ENCODE results near the gene ERBB3.
A peak's percentile ranks its signal among the peaks of the same experiment; 100 is the strongest.

The ERBB3 gene

GRCh38 chr12:56128670-56129205 lies 48.8 kb downstream of the ERBB3 start:
- Histone ChIP-seq H3K4me1 (ENCODE audit: control insufficient read depth in 5 of 5, insufficient read depth in 5 of 5, low read length in 5 of 5) (peaks cover 18 to 68% (median 59%) of the 10 kb centered on the region in 5 donors), H3K36me3 (ENCODE audit: control insufficient read depth in 5 of 5, insufficient read depth in 5 of 5, low read length in 5 of 5) (peaks cover 6 to 38% (median 34%) of the 10 kb centered on the region in 5 donors), H3K27ac (ENCODE audit: low read depth, low read length) (peak overlapping the region; percentile 95), H3K9me3 (ENCODE audit: control insufficient read depth in 5 of 5, low read length in 5 of 5) (no peaks in the 10 kb centered on the region), H3K9ac (ENCODE audit: low read length in 5 of 5) (peak overlapping the region; percentile 73 to 92 (median 84)), H3K4me3 (ENCODE audit: low read depth in 1 of 5, low read length in 5 of 5) (peak overlapping the region; percentile 90 to 98 (median 93)), H3K27me3 (ENCODE audit: control insufficient read depth in 5 of 5, insufficient read depth in 4 of 5, low read length in 5 of 5) (no peaks in the 10 kb centered on the region)

DNA sequence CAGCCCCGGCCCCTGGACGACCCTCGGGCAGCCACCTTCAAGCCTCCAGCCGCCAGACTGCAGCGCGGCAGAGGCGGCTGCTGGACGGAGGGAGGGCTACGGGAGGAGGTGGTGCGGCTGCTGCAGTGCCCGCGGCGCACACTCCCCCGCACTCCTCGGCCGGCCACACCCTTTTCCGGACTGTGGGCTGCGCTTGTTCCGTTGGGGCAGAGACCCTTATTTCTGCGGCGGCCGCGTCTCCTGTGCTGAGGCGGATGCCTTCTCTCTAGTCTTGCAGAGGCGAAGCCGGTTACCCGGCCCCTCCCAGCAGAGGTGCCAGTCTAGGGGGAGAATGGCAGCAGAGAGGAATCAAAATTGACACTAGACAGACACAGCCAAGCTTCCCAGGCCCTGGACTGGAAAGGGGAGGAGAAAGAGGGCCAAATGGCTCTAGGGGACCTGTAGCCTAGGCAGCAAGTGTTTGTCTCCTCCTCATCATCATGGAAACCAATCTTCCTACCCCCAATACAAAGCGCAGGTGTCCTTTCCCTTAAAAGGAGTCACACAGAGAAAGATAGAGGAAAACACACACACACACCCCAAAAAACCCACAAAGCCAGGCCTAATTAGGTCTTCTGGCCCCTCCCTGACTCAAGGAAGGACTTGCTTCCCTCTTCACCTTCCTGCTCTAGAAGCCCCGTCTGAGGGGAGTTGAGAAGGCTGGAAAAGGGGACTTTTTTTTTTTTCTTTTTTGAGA lies 49.4 kb downstream of the ERBB3 start:
- peaks cover 18 to 68% (median 58%) of the 10 kb centered on the region in 5 donors for H3K4me1 ChIP-seq (ENCODE audit: control insufficient read depth in 5 of 5, insufficient read depth in 5 of 5, low read length in 5 of 5)
- H3K9me3 ChIP-seq (ENCODE audit: control insufficient read depth in 5 of 5, low read length in 5 of 5): no peaks in the 10 kb centered on the region
- peak overlapping the region; percentile 73 to 92 (median 84) for H3K9ac ChIP-seq (ENCODE audit: low read length in 5 of 5)
- H3K27me3 ChIP-seq (ENCODE audit: control insufficient read depth in 5 of 5, insufficient read depth in 4 of 5, low read length in 5 of 5): no peaks in the 10 kb centered on the region
- peak overlapping the region; percentile 90 to 98 (median 93) for H3K4me3 ChIP-seq (ENCODE audit: low read depth in 1 of 5, low read length in 5 of 5)
- H3K27ac ChIP-seq (ENCODE audit: low read depth, low read length): peak overlapping the region; percentile 95
- H3K36me3 ChIP-seq (ENCODE audit: control insufficient read depth in 5 of 5, insufficient read depth in 5 of 5, low read length in 5 of 5): peaks cover 6 to 41% (median 40%) of the 10 kb centered on the region in 5 donors

- H3K9me3 ChIP-seq (ENCODE audit: control insufficient read depth in 5 of 5, low read length in 5 of 5): no peaks in the 10 kb centered on the region
- H3K9ac ChIP-seq (ENCODE audit: low read length in 5 of 5): peak overlapping the region in 4 of 5 donors; percentile 50 to 87 (median 84)
- peak overlapping the region; percentile 95 for H3K27ac ChIP-seq (ENCODE audit: low read depth, low read length)
- H3K27me3 ChIP-seq (ENCODE audit: control insufficient read depth in 5 of 5, insufficient read depth in 4 of 5, low read length in 5 of 5): no peaks in the 10 kb centered on the region
- peak overlapping the region; percentile 90 to 97 (median 93) for H3K4me3 ChIP-seq (ENCODE audit: low read depth in 1 of 5, low read length in 5 of 5)
- peaks cover 18 to 62% (median 52%) of the 10 kb centered on the region in 5 donors for H3K4me1 ChIP-seq (ENCODE audit: control insufficient read depth in 5 of 5, insufficient read depth in 5 of 5, low read length in 5 of 5)
- peaks cover 6 to 48% (median 46%) of the 10 kb centered on the region in 5 donors for H3K36me3 ChIP-seq (ENCODE audit: control insufficient read depth in 5 of 5, insufficient read depth in 5 of 5, low read length in 5 of 5)
These were observed 50.1 kb downstream of the ERBB3 start for GRCh38 chr12:56129942-56130495.

DNA sequence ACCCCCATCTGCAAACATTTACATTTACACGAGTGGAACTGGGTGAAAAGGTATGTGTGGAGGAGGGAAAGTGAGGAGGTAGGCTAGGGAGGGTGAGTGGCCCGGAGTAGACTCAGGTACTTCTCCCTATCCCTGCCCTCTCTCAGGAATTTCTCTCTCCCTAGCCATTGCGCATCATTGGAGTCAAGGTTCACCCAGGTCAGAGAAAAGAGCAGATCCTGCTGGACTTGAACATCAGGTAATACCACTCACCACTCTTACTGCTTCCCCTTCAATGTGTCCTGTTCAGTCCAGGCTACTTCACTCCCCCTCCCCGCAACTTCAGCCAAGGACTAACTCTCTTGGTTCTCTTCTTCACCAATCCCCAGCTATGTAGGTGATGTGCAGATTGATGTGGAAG lies 50.9 kb downstream of the ERBB3 start:
- H3K36me3 ChIP-seq (ENCODE audit: control insufficient read depth in 5 of 5, insufficient read depth in 5 of 5, low read length in 5 of 5): peaks cover 6 to 55% (median 53%) of the 10 kb centered on the region in 5 donors
- no peak overlapping the region for H3K4me3 ChIP-seq (ENCODE audit: low read depth in 1 of 5, low read length in 5 of 5)
- H3K9ac ChIP-seq (ENCODE audit: low read length in 5 of 5): peak overlapping the region in 2 of 5 donors; percentile 12 to 50
- H3K27me3 ChIP-seq (ENCODE audit: control insufficient read depth in 5 of 5, insufficient read depth in 4 of 5, low read length in 5 of 5): no peaks in the 10 kb centered on the region
- no peaks in the 10 kb centered on the region for H3K9me3 ChIP-seq (ENCODE audit: control insufficient read depth in 5 of 5, low read length in 5 of 5)
- peaks cover 18 to 53% (median 43%) of the 10 kb centered on the region in 5 donors for H3K4me1 ChIP-seq (ENCODE audit: control insufficient read depth in 5 of 5, insufficient read depth in 5 of 5, low read length in 5 of 5)
- H3K27ac ChIP-seq (ENCODE audit: low read depth, low read length): peak overlapping the region; percentile 95

DNA sequence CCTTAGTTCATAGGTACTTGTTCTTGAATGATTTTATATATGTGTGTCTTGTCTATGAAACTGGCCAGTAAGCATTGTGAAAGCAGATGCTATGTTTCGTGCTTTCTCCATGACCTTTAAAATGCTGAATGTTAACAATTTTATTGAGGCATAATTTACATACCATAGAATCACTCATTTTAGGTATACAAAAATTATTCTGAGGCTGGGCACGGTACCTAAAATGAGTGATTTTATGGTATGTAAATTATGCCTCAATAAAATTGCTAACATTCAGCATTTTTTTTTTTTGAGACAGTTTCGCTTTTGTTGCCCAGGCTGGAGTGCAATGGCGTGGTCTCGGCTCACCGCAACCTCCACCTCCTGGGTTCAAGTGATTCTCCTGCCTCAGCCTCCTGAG lies 54.9 kb downstream of the ERBB3 start:
- Histone ChIP-seq H3K4me1 (ENCODE audit: control insufficient read depth in 5 of 5, insufficient read depth in 5 of 5, low read length in 5 of 5) (peaks cover 2 to 16% (median 10%) of the 10 kb centered on the region in 5 donors), H3K9ac (ENCODE audit: low read length in 5 of 5) (no peak overlapping the region), H3K27me3 (ENCODE audit: control insufficient read depth in 5 of 5, insufficient read depth in 4 of 5, low read length in 5 of 5) (no peaks in the 10 kb centered on the region), H3K4me3 (ENCODE audit: low read depth in 1 of 5, low read length in 5 of 5) (no peak overlapping the region), H3K27ac (ENCODE audit: low read depth, low read length) (no peak overlapping the region), H3K36me3 (ENCODE audit: control insufficient read depth in 5 of 5, insufficient read depth in 5 of 5, low read length in 5 of 5) (peaks cover 15 to 94% (median 87%) of the 10 kb centered on the region in 5 donors), H3K9me3 (ENCODE audit: control insufficient read depth in 5 of 5, low read length in 5 of 5) (no peaks in the 10 kb centered on the region)

- no peak overlapping the region for H3K9ac ChIP-seq (ENCODE audit: low read length in 5 of 5)
- H3K4me3 ChIP-seq (ENCODE audit: low read depth in 1 of 5, low read length in 5 of 5): no peak overlapping the region
- H3K36me3 ChIP-seq (ENCODE audit: control insufficient read depth in 5 of 5, insufficient read depth in 5 of 5, low read length in 5 of 5): peaks cover 12 to 96% (median 83%) of the 10 kb centered on the region in 5 donors
- no peaks in the 10 kb centered on the region for H3K9me3 ChIP-seq (ENCODE audit: control insufficient read depth in 5 of 5, low read length in 5 of 5)
- no peaks in the 10 kb centered on the region for H3K27me3 ChIP-seq (ENCODE audit: control insufficient read depth in 5 of 5, insufficient read depth in 4 of 5, low read length in 5 of 5)
- peaks cover 0 to 12% (median 9%) of the 10 kb centered on the region in 5 donors for H3K4me1 ChIP-seq (ENCODE audit: control insufficient read depth in 5 of 5, insufficient read depth in 5 of 5, low read length in 5 of 5)
- no peak overlapping the region for H3K27ac ChIP-seq (ENCODE audit: low read depth, low read length)
These were observed 58.0 kb downstream of the ERBB3 start for GRCh38 chr12:56137853-56138571.

GRCh38 chr12:56141946-56142784 lies 62.2 kb downstream of the ERBB3 start:
- peaks cover 11 to 80% (median 69%) of the 10 kb centered on the region in 5 donors for H3K36me3 ChIP-seq (ENCODE audit: control insufficient read depth in 5 of 5, insufficient read depth in 5 of 5, low read length in 5 of 5)
- H3K27me3 ChIP-seq (ENCODE audit: control insufficient read depth in 5 of 5, insufficient read depth in 4 of 5, low read length in 5 of 5): no peaks in the 10 kb centered on the region
- H3K4me3 ChIP-seq (ENCODE audit: low read depth in 1 of 5, low read length in 5 of 5): no peak overlapping the region
- H3K9me3 ChIP-seq (ENCODE audit: control insufficient read depth in 5 of 5, low read length in 5 of 5): no peaks in the 10 kb centered on the region
- peak overlapping the region; percentile 61 for H3K27ac ChIP-seq (ENCODE audit: low read depth, low read length)
- peak overlapping the region in 1 of 5 donors; percentile 24 for H3K9ac ChIP-seq (ENCODE audit: low read length in 5 of 5)
- peaks cover 9 to 47% (median 46%) of the 10 kb centered on the region in 5 donors for H3K4me1 ChIP-seq (ENCODE audit: control insufficient read depth in 5 of 5, insufficient read depth in 5 of 5, low read length in 5 of 5)

DNA sequence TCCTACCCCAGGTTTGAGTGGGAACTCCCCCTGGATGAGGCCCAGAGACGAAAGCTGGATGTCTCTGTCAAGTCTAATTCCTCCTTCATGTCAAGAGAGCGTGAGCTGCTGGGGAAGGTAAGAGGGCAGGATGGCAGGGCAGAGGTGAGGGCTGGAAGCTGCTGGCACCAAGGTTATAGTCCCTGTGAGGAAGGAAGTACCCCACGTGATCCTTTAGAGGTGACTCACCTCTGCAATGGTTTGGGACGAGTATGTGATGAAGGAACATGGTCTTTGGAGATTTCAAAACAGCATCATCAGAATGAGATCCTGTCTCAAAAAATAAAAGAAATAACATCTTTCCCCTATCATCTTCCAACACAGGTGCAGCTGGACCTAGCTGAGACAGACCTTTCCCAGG lies 63.3 kb downstream of the ERBB3 start:
- Histone ChIP-seq H3K27ac (ENCODE audit: low read depth, low read length) (peak overlapping the region; percentile 61), H3K4me3 (ENCODE audit: low read depth in 1 of 5, low read length in 5 of 5) (no peak overlapping the region), H3K9ac (ENCODE audit: low read length in 5 of 5) (no peak overlapping the region), H3K36me3 (ENCODE audit: control insufficient read depth in 5 of 5, insufficient read depth in 5 of 5, low read length in 5 of 5) (peaks cover 7 to 70% (median 58%) of the 10 kb centered on the region in 5 donors), H3K9me3 (ENCODE audit: control insufficient read depth in 5 of 5, low read length in 5 of 5) (no peaks in the 10 kb centered on the region), H3K4me1 (ENCODE audit: control insufficient read depth in 5 of 5, insufficient read depth in 5 of 5, low read length in 5 of 5) (peaks cover 9 to 54% (median 51%) of the 10 kb centered on the region in 5 donors), H3K27me3 (ENCODE audit: control insufficient read depth in 5 of 5, insufficient read depth in 4 of 5, low read length in 5 of 5) (no peaks in the 10 kb centered on the region)

DNA sequence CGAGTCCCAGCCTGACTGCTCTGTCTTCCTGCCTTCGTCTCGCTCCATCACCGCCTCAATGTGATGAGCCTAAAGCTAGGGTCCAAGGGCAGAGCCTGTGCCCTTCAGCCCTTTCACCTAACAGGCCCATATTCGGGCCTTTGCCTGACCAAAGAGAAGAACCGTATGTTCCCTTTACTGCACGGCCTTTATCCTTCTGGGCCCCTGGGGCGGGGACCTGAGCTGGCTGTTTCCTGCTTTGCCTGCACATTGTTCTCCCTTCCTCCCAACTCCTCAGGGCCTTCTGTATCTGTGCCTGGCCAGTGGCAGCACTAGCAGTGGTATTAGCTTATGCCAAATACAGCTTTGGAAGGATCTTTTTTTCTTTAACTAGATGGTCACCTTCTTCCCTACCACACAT lies 63.9 kb downstream of the ERBB3 start:
- H3K9ac ChIP-seq (ENCODE audit: low read length in 5 of 5): no peak overlapping the region
- peaks cover 3 to 63% (median 52%) of the 10 kb centered on the region in 5 donors for H3K36me3 ChIP-seq (ENCODE audit: control insufficient read depth in 5 of 5, insufficient read depth in 5 of 5, low read length in 5 of 5)
- H3K4me3 ChIP-seq (ENCODE audit: low read depth in 1 of 5, low read length in 5 of 5): no peak overlapping the region
- H3K27ac ChIP-seq (ENCODE audit: low read depth, low read length): peak overlapping the region; percentile 61
- no peaks in the 10 kb centered on the region for H3K27me3 ChIP-seq (ENCODE audit: control insufficient read depth in 5 of 5, insufficient read depth in 4 of 5, low read length in 5 of 5)
- no peaks in the 10 kb centered on the region for H3K9me3 ChIP-seq (ENCODE audit: control insufficient read depth in 5 of 5, low read length in 5 of 5)
- H3K4me1 ChIP-seq (ENCODE audit: control insufficient read depth in 5 of 5, insufficient read depth in 5 of 5, low read length in 5 of 5): peaks cover 9 to 54% (median 51%) of the 10 kb centered on the region in 5 donors
